Measurements from ENCODE around the gene RETREG1.

The RETREG1 gene

DNA sequence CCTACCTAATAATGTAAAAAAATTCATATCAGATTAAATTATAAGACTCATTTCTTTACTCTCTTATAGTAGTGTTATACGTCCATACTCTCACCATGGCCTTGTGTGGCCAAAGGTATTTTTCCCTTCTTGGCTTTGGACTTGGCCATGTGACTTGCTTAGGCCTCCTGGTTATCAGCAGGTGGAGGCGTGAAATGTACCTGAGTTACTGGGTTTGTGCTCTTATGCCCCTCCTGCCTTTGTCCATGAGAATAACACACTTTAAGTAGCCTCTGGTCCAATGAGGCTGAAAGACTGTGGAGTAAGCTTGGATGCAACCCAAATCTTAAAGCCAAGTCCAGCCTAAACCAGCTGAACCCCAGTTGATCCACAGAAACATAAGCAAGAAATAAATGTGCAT, 68.7 kb downstream of the RETREG1 start:
- Histone ChIP-seq H3K27me3 (ENCODE audit: insufficient read depth, low read length, poor library complexity) (no peaks in the 10 kb centered on the region), H3K4me3 (ENCODE audit: low read depth in 1 of 2, low read length in 2 of 2) (no peak overlapping the region), H2AFZ (ENCODE audit: low read depth, low read length) (no peak overlapping the region), H3K4me1 (ENCODE audit: insufficient read depth, low read length) (no peaks in the 10 kb centered on the region), H4K20me1 (ENCODE audit: insufficient read depth, low read length) (no peaks in the 10 kb centered on the region), H3K4me2 (ENCODE audit: insufficient read depth, low read length) (no peak overlapping the region), H3K36me3 (ENCODE audit: insufficient read depth, low read length) (no peaks in the 10 kb centered on the region), H3K79me2 (ENCODE audit: insufficient read depth, low read length) (no peaks in the 10 kb centered on the region), H3K27ac (ENCODE audit: low read length) (no peak overlapping the region), H3K9ac (ENCODE audit: low read depth, low read length) (no peak overlapping the region), H3K9me3 (ENCODE audit: insufficient read depth, low read length, severe bottlenecking) (no peaks in the 10 kb centered on the region)
- TF ChIP-seq EZH2 (IDR thresholded peaks at IDR 0.05; ENCODE audit: borderline replicate concordance, low read depth, low read length, severe bottlenecking) = no peak
- no peak for TF ChIP-seq CTCF (IDR thresholded peaks at IDR 0.05; ENCODE audit: borderline replicate concordance, extremely low read depth, low read length, poor library complexity, severe bottlenecking)
- ATAC-seq (ENCODE audit: insufficient read depth, low read depth) = no peak
- DNase-seq = no peak

DNA sequence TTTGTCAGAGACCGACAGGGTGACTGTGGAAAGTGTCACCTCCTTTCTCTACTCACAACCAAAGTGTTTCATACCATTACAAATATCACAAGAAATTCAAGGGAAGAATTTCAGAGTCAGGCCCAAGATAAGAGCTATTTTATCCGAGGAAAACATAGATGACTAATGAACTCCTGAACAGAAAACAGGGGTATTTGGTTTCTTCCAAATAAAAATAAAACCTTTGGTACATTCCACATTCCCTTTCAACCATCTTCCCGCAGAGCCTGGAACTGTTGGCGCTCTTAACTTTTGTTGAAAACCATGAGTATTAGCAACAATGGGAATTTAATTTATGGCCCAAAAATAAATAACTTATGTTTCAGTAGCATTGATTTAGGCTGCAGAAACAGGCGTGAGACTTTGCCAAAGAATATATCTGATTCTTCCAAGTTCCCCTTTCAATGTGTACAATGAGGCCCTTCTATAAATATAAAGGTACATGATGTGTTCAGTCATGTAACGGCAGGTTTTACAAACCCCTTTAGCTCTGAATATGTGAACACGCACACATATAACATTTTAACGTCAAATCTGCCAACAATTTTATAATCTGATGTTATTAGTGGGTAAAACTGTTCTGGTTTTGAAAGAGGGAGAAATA, 69.5 kb downstream of the RETREG1 start:
- TF ChIP-seq EZH2 (IDR thresholded peaks at IDR 0.05; ENCODE audit: borderline replicate concordance, low read depth, low read length, severe bottlenecking) (no peak), CTCF (IDR thresholded peaks at IDR 0.05; ENCODE audit: borderline replicate concordance, extremely low read depth, low read length, poor library complexity, severe bottlenecking) (no peak)
- H3K4me1 ChIP-seq (ENCODE audit: insufficient read depth, low read length) = no peaks in the 10 kb centered on the region
- H2AFZ ChIP-seq (ENCODE audit: low read depth, low read length) = no peak overlapping the region
- ATAC-seq (ENCODE audit: insufficient read depth, low read depth) (no peak), DNase-seq (no peak)
- H3K9me3 ChIP-seq (ENCODE audit: insufficient read depth, low read length, severe bottlenecking) = no peaks in the 10 kb centered on the region
- H3K4me3 ChIP-seq (ENCODE audit: low read depth in 1 of 2, low read length in 2 of 2) = no peak overlapping the region
- H3K4me2 ChIP-seq (ENCODE audit: insufficient read depth, low read length) = no peak overlapping the region
- no peaks in the 10 kb centered on the region for H3K27me3 ChIP-seq (ENCODE audit: insufficient read depth, low read length, poor library complexity)
- no peaks in the 10 kb centered on the region for H4K20me1 ChIP-seq (ENCODE audit: insufficient read depth, low read length)
- no peak overlapping the region for H3K9ac ChIP-seq (ENCODE audit: low read depth, low read length)
- H3K79me2 ChIP-seq (ENCODE audit: insufficient read depth, low read length) = no peaks in the 10 kb centered on the region
- no peaks in the 10 kb centered on the region for H3K36me3 ChIP-seq (ENCODE audit: insufficient read depth, low read length)
- no peak overlapping the region for H3K27ac ChIP-seq (ENCODE audit: low read length)

- no peak for TF ChIP-seq EZH2 (IDR thresholded peaks at IDR 0.05; ENCODE audit: borderline replicate concordance, low read depth, low read length, severe bottlenecking)
- TF ChIP-seq CTCF (IDR thresholded peaks at IDR 0.05; ENCODE audit: borderline replicate concordance, extremely low read depth, low read length, poor library complexity, severe bottlenecking) = no peak
- Histone ChIP-seq H3K4me3 (ENCODE audit: low read depth in 1 of 2, low read length in 2 of 2) (no peak overlapping the region), H3K79me2 (ENCODE audit: insufficient read depth, low read length) (no peaks in the 10 kb centered on the region), H2AFZ (ENCODE audit: low read depth, low read length) (no peak overlapping the region), H3K4me1 (ENCODE audit: insufficient read depth, low read length) (no peaks in the 10 kb centered on the region), H4K20me1 (ENCODE audit: insufficient read depth, low read length) (no peaks in the 10 kb centered on the region), H3K4me2 (ENCODE audit: insufficient read depth, low read length) (no peak overlapping the region), H3K9me3 (ENCODE audit: insufficient read depth, low read length, severe bottlenecking) (no peaks in the 10 kb centered on the region), H3K27me3 (ENCODE audit: insufficient read depth, low read length, poor library complexity) (no peaks in the 10 kb centered on the region), H3K36me3 (ENCODE audit: insufficient read depth, low read length) (no peaks in the 10 kb centered on the region), H3K9ac (ENCODE audit: low read depth, low read length) (no peak overlapping the region), H3K27ac (ENCODE audit: low read length) (no peak overlapping the region)
- ATAC-seq (ENCODE audit: insufficient read depth, low read depth) (no peak), DNase-seq (no peak)
Observed at GRCh38 chr5:16546732-16547131, 70.1 kb downstream of the RETREG1 start.
